Naive B cell (primary cell): ENCODE measurements around the gene NUP54. TPM values are rescaled to one million over a fixed set of nuclear protein-coding genes. Genes with fewer than 3 reads are reported as not detected.

Experiments used
- ATAC-seq, 2 donors: fragments of 150-1000 bp; cut with Tn5 transposase; 2 replicates each; pipeline ENCODE4 v1.10.0; 2021; ENCODE audit warnings: low read depth in 2 of 2, mild to moderate bottlenecking in 2 of 2, moderate library complexity in 2 of 2
- DNase-seq: peaks from one replicate; pipeline ENCODE4 v3.0.0; 2022
- H3K27ac Mint-ChIP-seq, 6 donors: one replicate each; pipeline ENCODE4 v1.8.0; 2020 to 2022; ENCODE audit warnings: mild to moderate bottlenecking in 6 of 6, mixed read lengths in 6 of 6, moderate library complexity in 5 of 6, inconsistent platforms in 2 of 6
- H3K27me3 Mint-ChIP-seq, 3 donors: one replicate each; pipeline ENCODE4 v1.8.0; 2021 to 2022; ENCODE audit warnings: mixed read lengths in 3 of 3, mild to moderate bottlenecking in 1 of 3
- H3K36me3 Mint-ChIP-seq, 2 donors: one replicate each; pipeline ENCODE4 v1.8.0; 2020 to 2022; ENCODE audit warnings: mixed read lengths in 2 of 2, inconsistent platforms in 1 of 2, mild to moderate bottlenecking in 1 of 2
- H3K4me1 Mint-ChIP-seq, 3 donors: one replicate each; pipeline ENCODE4 v1.8.0; 2020 to 2022; ENCODE audit warnings: mixed read lengths in 3 of 3, inconsistent platforms in 1 of 3, mild to moderate bottlenecking in 1 of 3, moderate library complexity in 1 of 3
- H3K4me3 Mint-ChIP-seq, 8 donors: one replicate each; pipeline ENCODE4 v1.8.0; 2020 to 2022; ENCODE audit warnings: mild to moderate bottlenecking in 8 of 8, mixed read lengths in 8 of 8, moderate library complexity in 8 of 8, inconsistent platforms in 2 of 8
- H3K9me3 Mint-ChIP-seq, 7 donors: one replicate each; pipeline ENCODE4 v1.8.0; 2020 to 2022; ENCODE audit warnings: mixed read lengths in 7 of 7, mild to moderate bottlenecking in 5 of 7, inconsistent platforms in 2 of 7, moderate library complexity in 1 of 7
- polyA plus RNA-seq, 6 donors: library from polyadenylated mRNA; unstranded; fragments of 300-500 nt; fragmentation: Illumina TruSeq; gene quantifications; one replicate each; pipeline ENCODE4 v1.2.3, GENCODE V29; 2021; ENCODE audit warnings: low read depth in 6 of 6

The NUP54 gene
- polyA plus RNA-seq, 6 donors from 2014 or later: 23.9 to 43.5 (median 37.3) TPM

- H3K9me3 Mint-ChIP-seq: no peaks in the 10 kb centered on the region
- ATAC-seq (no peak), DNase-seq (no peak)
- no peaks in the 10 kb centered on the region for H3K36me3 Mint-ChIP-seq
- peaks cover 16 to 20% (median 17%) of the 10 kb centered on the region in 3 donors for H3K27me3 Mint-ChIP-seq
- no peak overlapping the region for H3K4me3 Mint-ChIP-seq
- no peaks in the 10 kb centered on the region for H3K4me1 Mint-ChIP-seq
- H3K27ac Mint-ChIP-seq: no peak overlapping the region
Observed at GRCh38 chr4:76083386-76083988, 64.7 kb downstream of the NUP54 start.

DNA sequence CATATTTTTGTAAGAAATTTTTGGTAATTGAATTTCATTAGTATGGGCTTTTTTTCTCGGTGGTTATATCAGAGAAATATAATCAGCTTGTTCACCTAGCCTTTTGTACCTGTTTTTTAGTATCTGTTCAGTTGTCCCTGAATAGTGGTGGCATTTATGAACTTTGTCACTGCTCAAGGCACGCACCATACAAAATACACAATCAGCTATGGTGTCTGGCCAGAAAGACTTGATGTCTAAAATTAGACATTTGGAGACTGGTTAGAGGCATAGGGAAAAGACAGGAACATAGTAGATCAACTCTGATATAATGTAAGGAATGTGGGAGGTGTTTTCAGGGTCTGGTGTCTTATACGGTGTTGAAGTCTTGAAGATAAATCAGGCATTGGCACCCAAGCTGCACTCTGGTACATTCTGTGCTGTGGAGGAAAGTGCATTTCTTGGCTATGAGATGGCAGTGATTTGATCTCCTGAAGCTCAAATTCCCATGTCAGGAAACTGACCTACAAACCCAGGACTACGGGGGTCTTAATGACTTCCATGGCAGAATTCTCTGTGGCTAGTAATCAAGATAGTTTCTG, 70.1 kb downstream of the NUP54 start:
- H3K4me1 Mint-ChIP-seq: no peaks in the 10 kb centered on the region
- ATAC-seq: no peak

DNA sequence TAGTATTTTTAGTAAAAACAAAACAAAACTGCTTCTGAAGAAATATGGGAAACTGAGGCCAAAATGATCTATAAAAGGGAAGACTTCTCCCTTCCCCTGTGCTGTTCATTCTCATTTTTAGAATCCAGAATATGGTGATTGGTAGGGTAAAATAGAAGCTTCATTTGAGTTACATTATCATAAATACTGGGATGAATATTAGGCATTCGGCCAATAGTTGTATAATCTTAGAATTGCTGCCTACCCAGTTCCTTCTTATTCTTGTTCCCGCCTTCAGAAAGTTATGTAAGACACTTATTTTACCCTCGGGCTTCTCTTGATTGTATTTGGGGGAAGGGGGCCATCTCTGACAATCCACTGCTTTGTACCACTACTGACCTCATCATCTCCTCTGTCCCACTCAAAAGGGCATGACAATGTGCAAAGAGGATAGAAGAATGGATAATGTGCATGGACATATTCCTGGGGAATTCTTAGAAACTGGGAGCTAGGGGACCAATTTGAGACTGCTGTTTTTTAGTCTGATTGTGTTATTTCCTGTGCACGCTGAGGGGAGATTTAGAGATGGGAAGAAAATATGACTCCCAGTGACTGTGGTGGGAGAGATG, 73.1 kb downstream of the NUP54 start:
- H3K27ac Mint-ChIP-seq: no peak overlapping the region
- H3K4me1 Mint-ChIP-seq: no peaks in the 10 kb centered on the region
- peaks cover 10 to 12% (median 12%) of the 10 kb centered on the region in 3 donors for H3K27me3 Mint-ChIP-seq
- ATAC-seq: no peak
- no peaks in the 10 kb centered on the region for H3K36me3 Mint-ChIP-seq
- DNase-seq: no peak
- no peak overlapping the region for H3K4me3 Mint-ChIP-seq
- H3K9me3 Mint-ChIP-seq: no peaks in the 10 kb centered on the region

More for the DNA sequence above, 70.1 kb downstream of the NUP54 start:
- no peak for DNase-seq
- no peak overlapping the region for H3K27ac Mint-ChIP-seq
- peaks cover 10 to 22% (median 12%) of the 10 kb centered on the region in 3 donors for H3K27me3 Mint-ChIP-seq
- no peak overlapping the region for H3K4me3 Mint-ChIP-seq
- no peaks in the 10 kb centered on the region for H3K36me3 Mint-ChIP-seq
- no peaks in the 10 kb centered on the region for H3K9me3 Mint-ChIP-seq

GRCh38 chr4:76074468-76074867, 73.7 kb downstream of the NUP54 start, which contains the start of gene ART3:
Gene ART3 (plus strand): TSS chr4:76074709. CDS start chr4:76075890, 1,181 bp downstream.
- no peak for ATAC-seq
- no peak within 1 kb of the TSS for H3K4me3 Mint-ChIP-seq
- no peaks in the 10 kb centered on the region for H3K4me1 Mint-ChIP-seq
- H3K27me3 Mint-ChIP-seq: peaks cover 7 to 10% (median 10%) of the 10 kb centered on the region in 3 donors
- no peak within 1 kb of the TSS for H3K27ac Mint-ChIP-seq
- DNase-seq: no peak
- H3K9me3 Mint-ChIP-seq: no peaks in the 10 kb centered on the region
- no peaks in the 10 kb centered on the region for H3K36me3 Mint-ChIP-seq

GRCh38 chr4:76072760-76073159, 75.4 kb downstream of the NUP54 start:
- Mint-ChIP-seq H3K27me3 (no peaks in the 10 kb centered on the region), H3K4me3 (no peak overlapping the region), H3K9me3 (no peaks in the 10 kb centered on the region), H3K4me1 (no peaks in the 10 kb centered on the region), H3K36me3 (no peaks in the 10 kb centered on the region), H3K27ac (no peak overlapping the region)
- DNase-seq (no peak), ATAC-seq (no peak)

- H3K4me3 Mint-ChIP-seq: no peak overlapping the region
- H3K27me3 Mint-ChIP-seq: no peaks in the 10 kb centered on the region
- ATAC-seq: peak; percentile 92 to 98
- peaks cover 3 to 4% (median 4%) of the 10 kb centered on the region in 3 donors for H3K4me1 Mint-ChIP-seq
- DNase-seq: peak; percentile 71
- no peak overlapping the region for H3K27ac Mint-ChIP-seq
- no peaks in the 10 kb centered on the region for H3K9me3 Mint-ChIP-seq
- H3K36me3 Mint-ChIP-seq: no peaks in the 10 kb centered on the region
Observed at GRCh38 chr4:76067652-76068286, 80.4 kb downstream of the NUP54 start.

DNA sequence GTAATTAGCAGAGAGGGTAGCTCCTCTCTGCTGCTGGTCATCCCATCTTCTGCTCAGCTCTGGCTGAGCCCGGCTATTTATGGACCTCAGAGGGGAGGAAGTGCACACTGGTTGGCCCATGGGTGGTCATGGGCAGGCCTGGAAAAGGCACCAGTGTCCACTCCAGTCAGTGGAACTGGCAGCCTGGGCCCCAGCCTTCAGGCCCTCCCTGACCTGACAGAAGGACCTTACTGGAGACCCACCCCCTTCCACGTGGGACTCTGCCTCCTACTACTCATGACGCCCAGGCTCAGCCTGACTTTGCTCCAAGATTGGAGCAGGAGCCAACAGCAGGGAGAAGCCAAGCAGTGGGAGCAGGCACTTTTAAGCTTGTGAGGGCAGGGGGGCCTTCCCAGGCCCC, 81.7 kb downstream of the NUP54 start:
- no peak overlapping the region for H3K4me3 Mint-ChIP-seq
- H3K27me3 Mint-ChIP-seq: no peaks in the 10 kb centered on the region

More for the DNA sequence above, 81.7 kb downstream of the NUP54 start:
- no peak for DNase-seq
- H3K9me3 Mint-ChIP-seq: no peaks in the 10 kb centered on the region
- H3K27ac Mint-ChIP-seq: no peak overlapping the region
- no peak for ATAC-seq
- H3K36me3 Mint-ChIP-seq: no peaks in the 10 kb centered on the region
- peaks cover 10 to 14% (median 12%) of the 10 kb centered on the region in 3 donors for H3K4me1 Mint-ChIP-seq

Other genes starting within 250 kb of the NUP54 start
- not detected for gene PPEF2, start 245.9 kb downstream of the NUP54 start, polyA plus RNA-seq
- gene NAAA, start 207.4 kb downstream of the NUP54 start, polyA plus RNA-seq: 10 to 100 TPM; 32.6 to 53.0 (median 42.9) TPM
- 10 to 100 TPM; 52.5 to 99.8 (median 91.5) TPM for gene SDAD1, start 157.5 kb downstream of the NUP54 start, polyA plus RNA-seq
- gene CXCL9, start 140.9 kb downstream of the NUP54 start, polyA plus RNA-seq: not detected
- gene CXCL10, start 124.9 kb downstream of the NUP54 start, polyA plus RNA-seq: not detected
- gene CXCL11, start 112.3 kb downstream of the NUP54 start, polyA plus RNA-seq: not detected
- not detected for gene ART3, start 73.7 kb downstream of the NUP54 start, polyA plus RNA-seq
- gene SCARB2, start 65.4 kb upstream of the NUP54 start, polyA plus RNA-seq: 10 to 100 TPM in 5 of 6 donors, 1 to 10 TPM in 1; 8.7 to 17.2 (median 15.6) TPM
- under 1 TPM in 2 of 6 donors, not detected in 4; 0.31 to 0.60 TPM for gene FAM47E, start 103.3 kb upstream of the NUP54 start, polyA plus RNA-seq
- not detected for gene STBD1, start 158.3 kb upstream of the NUP54 start, polyA plus RNA-seq